ENCODE measurements around the gene SLC39A7. TPM values are rescaled to one million over a fixed set of nuclear protein-coding genes. Genes with fewer than 3 reads are reported as not detected.

SLC39A7 gene
- total RNA-seq, 2 donors from 2014 or later, result 71.3 to 106 TPM

DNA sequence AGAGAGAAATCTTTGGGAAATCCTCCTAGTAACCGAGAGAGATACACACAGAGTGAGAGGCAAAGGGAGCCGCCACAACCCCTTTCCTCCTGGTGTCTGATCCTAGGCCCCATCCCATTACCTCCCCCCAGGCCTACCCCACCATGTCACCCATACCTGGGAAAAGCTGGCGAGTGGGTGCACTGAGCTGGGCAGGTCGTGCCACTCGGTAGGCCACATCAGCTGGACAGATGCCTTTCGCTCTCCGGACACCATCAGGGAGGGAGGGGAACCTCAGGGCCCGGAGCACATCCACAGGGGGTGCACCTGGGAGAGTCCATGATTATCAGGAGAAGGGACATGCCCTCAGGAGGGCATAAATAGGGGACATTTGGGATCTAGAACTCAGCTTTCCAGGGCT is 11.5 kb upstream of the SLC39A7 start:
- Histone ChIP-seq H3K4me3 (no peak overlapping the region), H3K9me3 (no peaks in the 10 kb centered on the region), H3K27ac (no peak overlapping the region), H3K4me1 (ENCODE audit: control insufficient read depth in 1 of 2, low read depth in 2 of 2) (peaks cover 6 to 13% of the 10 kb centered on the region in 2 donors), H3K27me3 (replicated peaks; ENCODE audit: insufficient read depth) (peaks cover 14% of the 10 kb centered on the region), H3K36me3 (no peaks in the 10 kb centered on the region)
- ATAC-seq (ENCODE audit: insufficient number of reproducible peaks, low FRiP score, low read depth), result no peak
- DNase-seq (ENCODE audit: low spot score), result no peak
- TF ChIP-seq, protein P1, sequence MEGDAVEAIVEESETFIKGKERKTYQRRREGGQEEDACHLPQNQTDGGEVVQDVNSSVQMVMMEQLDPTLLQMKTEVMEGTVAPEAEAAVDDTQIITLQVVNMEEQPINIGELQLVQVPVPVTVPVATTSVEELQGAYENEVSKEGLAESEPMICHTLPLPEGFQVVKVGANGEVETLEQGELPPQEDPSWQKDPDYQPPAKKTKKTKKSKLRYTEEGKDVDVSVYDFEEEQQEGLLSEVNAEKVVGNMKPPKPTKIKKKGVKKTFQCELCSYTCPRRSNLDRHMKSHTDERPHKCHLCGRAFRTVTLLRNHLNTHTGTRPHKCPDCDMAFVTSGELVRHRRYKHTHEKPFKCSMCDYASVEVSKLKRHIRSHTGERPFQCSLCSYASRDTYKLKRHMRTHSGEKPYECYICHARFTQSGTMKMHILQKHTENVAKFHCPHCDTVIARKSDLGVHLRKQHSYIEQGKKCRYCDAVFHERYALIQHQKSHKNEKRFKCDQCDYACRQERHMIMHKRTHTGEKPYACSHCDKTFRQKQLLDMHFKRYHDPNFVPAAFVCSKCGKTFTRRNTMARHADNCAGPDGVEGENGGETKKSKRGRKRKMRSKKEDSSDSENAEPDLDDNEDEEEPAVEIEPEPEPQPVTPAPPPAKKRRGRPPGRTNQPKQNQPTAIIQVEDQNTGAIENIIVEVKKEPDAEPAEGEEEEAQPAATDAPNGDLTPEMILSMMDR (IDR thresholded peaks at IDR 0.05), result no peak

DNA sequence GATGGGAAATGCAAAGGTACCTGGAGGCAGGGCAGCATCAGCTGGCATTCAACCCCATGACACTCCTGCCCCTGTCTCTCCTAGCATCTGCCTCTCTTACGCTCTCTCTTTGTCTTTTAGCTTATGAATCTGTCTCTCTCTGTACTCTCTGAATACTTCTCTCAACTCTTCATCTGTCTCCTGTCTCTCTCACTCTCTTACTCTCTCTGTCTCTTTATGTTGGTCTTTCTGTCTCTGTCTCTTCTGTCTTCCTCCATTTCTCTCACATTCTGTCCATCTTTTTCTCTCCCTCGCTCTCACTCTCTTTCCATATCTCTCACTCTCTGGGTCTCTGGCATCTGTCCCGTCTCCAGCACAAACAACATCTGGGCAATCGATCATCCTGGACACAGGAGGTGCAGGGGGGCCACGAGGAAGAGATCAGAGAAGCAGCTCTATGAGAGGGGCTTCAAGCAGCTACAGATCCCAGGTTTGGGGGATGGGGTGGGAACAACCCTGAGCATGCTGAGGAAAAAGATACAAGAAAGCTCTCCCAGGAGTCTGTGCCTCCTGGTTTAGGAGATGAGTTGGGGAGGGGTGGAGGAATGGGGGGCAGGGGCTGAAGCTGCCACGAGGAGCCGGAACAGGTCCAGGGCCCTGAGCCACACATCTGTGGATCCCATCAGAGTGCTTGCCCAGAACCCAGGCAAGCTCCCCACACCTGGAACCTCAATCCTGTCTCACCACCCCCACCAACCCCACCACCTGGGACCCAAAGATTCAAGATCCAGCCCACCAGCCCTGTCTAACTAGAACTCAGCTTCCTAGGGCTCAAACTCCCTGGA is 10.8 kb upstream of the SLC39A7 start:
- no peak overlapping the region for H3K27ac ChIP-seq
- H3K27me3 ChIP-seq (replicated peaks; ENCODE audit: insufficient read depth), result peaks cover 14% of the 10 kb centered on the region

DNA sequence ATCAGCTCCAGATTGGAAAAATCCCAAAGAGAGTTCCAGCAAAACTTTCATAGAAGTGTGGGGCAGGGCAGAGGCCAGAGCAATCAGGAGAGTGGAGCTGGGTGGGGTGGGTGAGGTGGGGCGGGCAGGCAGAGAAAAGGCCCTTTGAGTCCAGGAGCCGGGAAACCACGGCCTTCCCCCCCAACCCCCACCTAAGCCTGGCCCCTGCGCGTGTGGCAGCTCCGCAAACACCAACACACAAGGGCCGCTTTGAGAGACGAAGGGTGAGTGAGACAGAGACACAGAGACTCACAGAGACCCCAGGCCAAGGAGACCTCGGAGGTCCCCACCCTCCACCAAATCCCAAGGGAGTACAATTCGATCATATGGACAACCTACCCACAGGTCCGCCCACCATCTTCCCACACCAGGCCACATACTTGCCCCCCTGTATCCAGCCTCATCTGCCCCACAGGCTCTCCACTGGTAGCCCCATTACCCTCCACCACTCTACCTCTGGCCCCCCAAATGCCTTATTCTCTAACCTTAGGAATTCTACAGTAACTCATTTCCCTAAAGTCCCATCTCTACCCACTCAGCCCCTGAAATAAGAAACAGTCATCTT is 10.1 kb upstream of the SLC39A7 start:
- no peak for ATAC-seq (ENCODE audit: insufficient number of reproducible peaks, low FRiP score, low read depth)
- H3K27me3 ChIP-seq (replicated peaks; ENCODE audit: insufficient read depth), result peaks cover 14% of the 10 kb centered on the region
- TF ChIP-seq, protein P1 (IDR thresholded peaks at IDR 0.05), result no peak
- H3K27ac ChIP-seq, result no peak overlapping the region
- no peaks in the 10 kb centered on the region for H3K9me3 ChIP-seq
- peaks cover 13% of the 10 kb centered on the region for H3K36me3 ChIP-seq
- H3K4me1 ChIP-seq (ENCODE audit: control insufficient read depth in 1 of 2, low read depth in 2 of 2), result peaks cover 6 to 13% of the 10 kb centered on the region in 2 donors
- no peak for DNase-seq (ENCODE audit: low spot score)
- no peak overlapping the region for H3K4me3 ChIP-seq

More for the DNA sequence above, 10.8 kb upstream of the SLC39A7 start:
- ATAC-seq (ENCODE audit: insufficient number of reproducible peaks, low FRiP score, low read depth) (no peak), DNase-seq (ENCODE audit: low spot score) (no peak)
- peaks cover 5% of the 10 kb centered on the region for H3K36me3 ChIP-seq
- TF ChIP-seq, protein P1 (IDR thresholded peaks at IDR 0.05), result no peak
- H3K4me1 ChIP-seq (ENCODE audit: control insufficient read depth in 1 of 2, low read depth in 2 of 2), result peaks cover 6 to 13% of the 10 kb centered on the region in 2 donors
- no peak overlapping the region for H3K4me3 ChIP-seq
- no peaks in the 10 kb centered on the region for H3K9me3 ChIP-seq

DNA sequence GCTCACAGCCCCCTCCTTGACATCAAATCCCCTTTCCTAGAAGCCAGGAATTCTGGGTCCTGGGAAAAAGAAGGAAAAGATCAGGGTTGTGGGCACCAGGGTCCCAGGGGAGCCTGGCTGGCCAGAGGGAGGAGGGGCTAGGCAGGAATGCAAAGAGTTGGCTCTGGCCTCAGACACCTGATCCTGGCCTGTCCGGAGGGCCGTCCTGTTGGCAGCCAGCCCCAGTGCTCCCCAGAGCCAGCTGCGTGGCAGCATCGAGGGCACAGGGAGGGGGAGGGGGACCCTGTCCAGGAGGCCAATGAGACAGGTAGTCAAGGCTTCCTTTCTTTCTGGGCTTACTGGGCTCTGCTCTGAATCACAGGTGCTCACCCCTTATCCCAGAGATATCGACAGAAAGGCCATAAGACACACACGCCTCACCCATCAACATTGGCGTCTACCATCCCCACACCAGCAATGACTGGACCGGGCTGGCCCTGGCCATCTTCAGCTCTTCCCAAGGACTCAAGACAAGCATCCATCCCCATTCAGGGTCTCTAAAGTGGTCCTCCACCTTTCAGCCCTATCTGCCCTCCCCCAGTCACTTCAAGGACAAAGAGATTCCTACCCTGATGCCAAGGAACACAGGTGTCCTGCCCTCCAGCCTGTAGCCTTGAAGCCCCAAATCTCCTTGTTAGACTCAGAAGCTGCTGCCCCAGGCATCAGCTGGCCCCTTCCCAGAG is 9.1 kb upstream of the SLC39A7 start:
- Histone ChIP-seq H3K27me3 (replicated peaks; ENCODE audit: insufficient read depth) (peaks cover 14% of the 10 kb centered on the region), H3K9me3 (no peaks in the 10 kb centered on the region)
- TF ChIP-seq, protein P1 (IDR thresholded peaks at IDR 0.05), result no peak

More for the DNA sequence above, 9.1 kb upstream of the SLC39A7 start:
- peaks cover 22% of the 10 kb centered on the region for H3K36me3 ChIP-seq
- ATAC-seq (ENCODE audit: insufficient number of reproducible peaks, low FRiP score, low read depth), result no peak
- DNase-seq (ENCODE audit: low spot score), result no peak
- H3K4me1 ChIP-seq (ENCODE audit: control insufficient read depth in 1 of 2, low read depth in 2 of 2), result peaks cover 6 to 13% of the 10 kb centered on the region in 2 donors
- H3K4me3 ChIP-seq, result no peak overlapping the region
- no peak overlapping the region for H3K27ac ChIP-seq

Measured in thoracic aorta (tissue), 2 donors.